Neural progenitor cell (in vitro differentiated cells): ENCODE data around the gene JAKMIP3. TPM values are rescaled to one million over a fixed set of nuclear protein-coding genes. Genes with fewer than 3 reads are reported as not detected.

Experiments used
- DNase-seq: peaks from one replicate; pipeline ENCODE4 v3.0.0-alpha.2; 2016; ENCODE audit warnings: low spot score
- H2AFZ ChIP-seq: fragments of 200-600 bp; sonication (generic); replicated peaks from 2 replicates; pipeline ENCODE4 v1.6.1; 2016; ENCODE audit warnings: antibody characterized with exemption
- H3F3A ChIP-seq: fragments of 200-600 bp; sonication (generic); 2 replicates; pipeline ENCODE4 v1.6.1; 2016; ENCODE audit warnings: antibody characterized with exemption, low read depth
- H3K27ac ChIP-seq: fragments of 200-600 bp; sonication (generic); 2 replicates; pipeline ENCODE4 v1.5.1; 2016; ENCODE audit warnings: mild to moderate bottlenecking
- H3K27me3 ChIP-seq: fragments of 200-600 bp; sonication (generic); 2 replicates; pipeline ENCODE4 v1.6.1; 2016; ENCODE audit warnings: mild to moderate bottlenecking, moderate library complexity
- H3K36me3 ChIP-seq: fragments of 200-600 bp; sonication (generic); 2 replicates; pipeline ENCODE4 v1.5.1; 2016
- H3K4me1 ChIP-seq: fragments of 200-600 bp; sonication (generic); 2 replicates; pipeline ENCODE4 v1.6.1; 2016; ENCODE audit warnings: mixed run types
- H3K4me2 ChIP-seq: fragments of 200-600 bp; sonication (generic); 2 replicates; pipeline ENCODE4 v1.6.1; 2016
- H3K4me3 ChIP-seq: fragments of 200-600 bp; sonication (generic); 2 replicates; pipeline ENCODE4 v1.5.1; 2016
- H3K79me2 ChIP-seq: fragments of 200-600 bp; sonication (generic); 2 replicates; pipeline ENCODE4 v1.6.1; 2016; ENCODE audit warnings: low read depth
- H3K9ac ChIP-seq: fragments of 200-600 bp; sonication (generic); 2 replicates; pipeline ENCODE4 v1.6.1; 2016
- H3K9me3 ChIP-seq: fragments of 200-600 bp; sonication (generic); 2 replicates; pipeline ENCODE4 v1.5.1; 2016; ENCODE audit warnings: low read depth
- H4K20me1 ChIP-seq: fragments of 200-600 bp; sonication (generic); 2 replicates; pipeline ENCODE4 v1.6.1; 2016; ENCODE audit warnings: low read depth
- H3K27ac Mint-ChIP-seq: 3 replicates; pipeline ENCODE4 v1.8.0; 2021; ENCODE audit warnings: mixed read lengths
- H3K27me3 Mint-ChIP-seq: 2 replicates; pipeline ENCODE4 v1.8.0; 2022; ENCODE audit warnings: low read depth, mild to moderate bottlenecking, inconsistent platforms, moderate library complexity, mixed read lengths; ENCODE audit not compliant: insufficient read depth
- H3K36me3 Mint-ChIP-seq: 3 replicates; pipeline ENCODE4 v1.8.0; 2021; ENCODE audit warnings: mixed read lengths
- H3K4me1 Mint-ChIP-seq: 3 replicates; pipeline ENCODE4 v1.8.0; 2021; ENCODE audit warnings: mixed read lengths
- H3K4me3 Mint-ChIP-seq: 3 replicates; pipeline ENCODE4 v1.8.0; 2021; ENCODE audit warnings: mild to moderate bottlenecking, moderate library complexity, mixed read lengths
- H3K9me3 Mint-ChIP-seq: 3 replicates; pipeline ENCODE4 v1.8.0; 2020; ENCODE audit warnings: mixed read lengths
- CTCF ChIP-seq: fragments of 200-600 bp; sonication (generic); IDR thresholded peaks from 2 replicates; pipeline ENCODE4 v1.5.1; 2017; ENCODE audit warnings: antibody characterized with exemption, mild to moderate bottlenecking
- EZH2 ChIP-seq: fragments of 200-600 bp; sonication (generic); IDR thresholded peaks from 2 replicates; pipeline ENCODE4 v1.6.1; 2017; ENCODE audit warnings: antibody characterized with exemption, mild to moderate bottlenecking, moderate library complexity
- EZH2phosphoT487 ChIP-seq: fragments of 200-600 bp; sonication (generic); IDR thresholded peaks from 2 replicates; pipeline ENCODE4 v1.6.1; 2017; ENCODE audit warnings: antibody characterized with exemption
- total RNA-seq: library from RNA; depleted of rRNA; stranded (reverse); fragments of >200 nt; gene quantifications from 2 replicates; pipeline ENCODE4 v1.2.3, GENCODE V29; 2015; ENCODE audit warnings: low replicate concordance

Gene JAKMIP3
- total RNA-seq, 1 donor from 2014 or later: 0.37 TPM

GRCh38 chr10:132101529-132101928 lies 35.8 kb downstream of the JAKMIP3 start:
- H3K27me3 Mint-ChIP-seq: peaks cover 9% of the 10 kb centered on the region
- DNase-seq: no peak
- no peaks in the 10 kb centered on the region for H3K79me2 ChIP-seq

GRCh38 chr10:132102071-132102716 lies 36.4 kb downstream of the JAKMIP3 start:
- Histone ChIP-seq H3K9me3 (no peaks in the 10 kb centered on the region), H3K9ac (no peak overlapping the region), H3K27ac (no peak overlapping the region), H3K27me3 (no peaks in the 10 kb centered on the region), H3K4me1 (no peaks in the 10 kb centered on the region), H3K36me3 (no peaks in the 10 kb centered on the region), H3K4me3 (no peak overlapping the region), H2AFZ (no peak overlapping the region), H4K20me1 (no peaks in the 10 kb centered on the region), H3F3A (no peaks in the 10 kb centered on the region), H3K79me2 (no peaks in the 10 kb centered on the region), H3K4me2 (no peak overlapping the region)
- no peak for TF ChIP-seq EZH2phosphoT487
- TF ChIP-seq CTCF: no peak
- TF ChIP-seq EZH2: no peak
- H3K4me1 Mint-ChIP-seq: no peaks in the 10 kb centered on the region
- no peak overlapping the region for H3K27ac Mint-ChIP-seq
- H3K27me3 Mint-ChIP-seq: peaks cover 9% of the 10 kb centered on the region
- no peaks in the 10 kb centered on the region for H3K36me3 Mint-ChIP-seq
- no peak for DNase-seq
- H3K9me3 Mint-ChIP-seq: no peaks in the 10 kb centered on the region
- no peak overlapping the region for H3K4me3 Mint-ChIP-seq

More at GRCh38 chr10:132101529-132101928, 35.8 kb downstream of the JAKMIP3 start:
- Mint-ChIP-seq H3K4me3 (no peak overlapping the region), H3K4me1 (no peaks in the 10 kb centered on the region), H3K9me3 (no peaks in the 10 kb centered on the region), H3K27ac (peak overlapping the region; percentile 69), H3K36me3 (no peaks in the 10 kb centered on the region)
- TF ChIP-seq EZH2phosphoT487: no peak
- TF ChIP-seq EZH2: no peak
- TF ChIP-seq CTCF: peak; percentile 39
- Histone ChIP-seq H3K9ac (no peak overlapping the region), H3K27me3 (no peaks in the 10 kb centered on the region), H3K9me3 (no peaks in the 10 kb centered on the region), H3F3A (no peaks in the 10 kb centered on the region), H3K4me2 (no peak overlapping the region), H2AFZ (no peak overlapping the region), H3K36me3 (no peaks in the 10 kb centered on the region), H3K27ac (no peak overlapping the region), H3K4me1 (no peaks in the 10 kb centered on the region), H3K4me3 (no peak overlapping the region), H4K20me1 (no peaks in the 10 kb centered on the region)

GRCh38 chr10:132102717-132103110 lies 37.0 kb downstream of the JAKMIP3 start:
- Mint-ChIP-seq H3K36me3 (no peaks in the 10 kb centered on the region), H3K4me3 (no peak overlapping the region)
- no peaks in the 10 kb centered on the region for H3K9me3 ChIP-seq

More at GRCh38 chr10:132102717-132103110, 37.0 kb downstream of the JAKMIP3 start:
- Histone ChIP-seq H3K9ac (no peak overlapping the region), H2AFZ (no peak overlapping the region), H3K4me1 (no peaks in the 10 kb centered on the region), H3K4me2 (no peak overlapping the region), H3K4me3 (no peak overlapping the region), H3K79me2 (no peaks in the 10 kb centered on the region), H3F3A (no peaks in the 10 kb centered on the region), H3K27me3 (no peaks in the 10 kb centered on the region), H3K27ac (no peak overlapping the region), H4K20me1 (no peaks in the 10 kb centered on the region), H3K36me3 (no peaks in the 10 kb centered on the region)
- H3K4me1 Mint-ChIP-seq: no peaks in the 10 kb centered on the region
- no peak overlapping the region for H3K27ac Mint-ChIP-seq
- no peak for DNase-seq
- no peak for TF ChIP-seq EZH2phosphoT487
- no peak for TF ChIP-seq EZH2
- TF ChIP-seq CTCF: no peak
- peaks cover 7% of the 10 kb centered on the region for H3K27me3 Mint-ChIP-seq
- H3K9me3 Mint-ChIP-seq: no peaks in the 10 kb centered on the region
